HG03439 (cell line): Measurements from ENCODE around the gene GDA.
"Not testable (repeated sequence)": the region's sequence is repeated elsewhere in the genome, so short reads cannot be mapped to it uniquely, and the experiment has no call there.

ENCODE experiments used
- ATAC-seq: cut with Tn5 transposase; IDR thresholded peaks from one replicate; pipeline ENCODE4 v1.9.1; 2021; ENCODE audit warnings: mild to moderate bottlenecking, moderate library complexity; ENCODE audit not compliant: unreplicated experiment

Gene GDA

DNA sequence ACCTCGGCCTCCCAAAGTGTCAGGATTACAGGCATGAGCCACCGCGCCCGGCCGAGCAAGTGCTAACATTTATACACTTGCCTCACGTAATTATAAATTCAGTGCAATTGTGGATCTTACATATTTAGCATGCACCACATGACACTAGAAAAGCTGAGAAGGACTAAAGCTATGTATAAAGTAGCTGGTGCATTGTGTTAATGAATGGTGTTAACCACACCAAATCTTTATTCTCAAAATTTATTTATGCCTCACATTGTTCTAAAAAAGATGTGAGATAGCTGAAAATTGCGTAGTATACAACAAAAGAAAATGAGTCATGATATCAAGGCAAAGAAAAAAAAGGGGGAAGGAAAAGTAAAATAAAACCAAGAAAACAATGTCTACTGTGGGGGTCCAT, 54.8 kb downstream of the GDA start:
- no peak for ATAC-seq

DNA sequence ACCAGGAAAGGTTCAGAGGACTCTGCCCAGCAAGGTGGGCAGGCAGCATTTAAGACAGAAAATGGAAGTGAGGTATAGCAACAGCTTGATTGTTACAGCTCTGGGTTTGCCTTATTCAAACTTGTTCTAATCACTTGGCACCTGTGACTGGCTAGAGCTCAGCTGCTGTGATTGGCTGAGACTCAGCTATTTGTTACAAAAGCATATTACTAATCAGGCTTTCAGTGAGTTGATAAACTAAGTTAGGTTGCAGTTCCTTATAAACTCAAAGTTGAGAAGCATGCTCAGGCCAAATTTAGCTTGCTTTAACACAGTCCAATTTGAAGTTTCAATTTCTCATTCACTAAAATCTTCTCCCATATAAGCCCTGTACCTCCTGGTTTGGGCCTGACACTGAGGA, 56.3 kb downstream of the GDA start:
- peak; percentile 75 for ATAC-seq

- peak; percentile 36 for ATAC-seq
Measured at GRCh38 chr9:72207278-72207677, 58.0 kb downstream of the GDA start.

DNA sequence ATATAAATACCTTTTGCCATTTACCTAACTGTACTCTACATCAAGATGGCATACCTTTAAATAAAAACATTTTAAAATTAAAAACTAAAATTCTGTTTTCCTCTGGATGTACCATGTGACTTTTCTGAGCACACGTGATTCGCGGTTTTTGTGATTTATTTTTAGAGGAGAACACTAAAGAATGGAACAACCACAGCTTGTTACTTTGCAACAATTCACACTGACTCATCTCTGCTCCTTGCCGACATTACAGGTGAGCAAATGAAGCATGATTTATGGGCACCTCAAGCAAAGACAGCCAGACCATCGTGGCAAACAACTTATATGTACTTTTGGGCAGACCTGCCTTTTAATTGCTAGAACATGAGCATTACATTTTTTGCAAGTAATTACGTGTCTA, 61.3 kb downstream of the GDA start:
- ATAC-seq: no peak

DNA sequence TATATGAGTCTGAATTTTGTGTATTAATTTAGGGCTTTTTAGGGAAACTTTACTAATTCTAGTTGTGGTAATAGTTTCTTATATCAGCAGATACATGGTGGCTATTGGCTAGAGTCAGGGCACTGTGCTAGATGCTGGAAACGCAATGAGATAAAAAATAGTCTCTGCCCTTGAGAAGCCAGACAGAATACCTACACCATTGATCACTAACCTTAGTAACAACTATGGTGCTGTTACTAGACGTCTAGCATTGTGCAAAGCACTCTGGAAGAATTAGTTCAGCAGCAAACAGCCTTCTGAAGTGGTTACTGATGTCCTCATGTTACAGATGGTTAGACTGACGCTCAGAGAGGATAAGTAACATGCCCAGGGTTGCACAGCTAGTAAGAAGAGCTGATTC, 61.8 kb downstream of the GDA start:
- ATAC-seq: no peak

DNA sequence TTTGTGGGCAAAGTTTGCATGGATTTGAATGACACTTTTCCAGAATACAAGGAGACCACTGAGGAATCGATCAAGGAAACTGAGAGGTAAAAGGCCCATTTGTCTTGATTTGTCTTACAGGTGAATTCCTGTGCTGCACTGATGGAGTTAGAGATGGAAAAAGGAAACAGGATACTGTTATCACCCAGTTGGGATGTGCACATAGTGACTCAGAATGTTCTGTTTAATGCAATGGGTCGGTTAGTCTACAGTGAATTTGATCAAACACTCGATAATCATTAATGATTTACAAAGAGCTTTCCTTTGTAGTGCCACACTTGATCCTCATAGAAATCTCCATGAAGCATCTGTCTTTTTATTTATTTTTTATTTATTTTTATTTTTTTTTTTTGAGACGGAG, 64.7 kb downstream of the GDA start:
- no peak for ATAC-seq

DNA sequence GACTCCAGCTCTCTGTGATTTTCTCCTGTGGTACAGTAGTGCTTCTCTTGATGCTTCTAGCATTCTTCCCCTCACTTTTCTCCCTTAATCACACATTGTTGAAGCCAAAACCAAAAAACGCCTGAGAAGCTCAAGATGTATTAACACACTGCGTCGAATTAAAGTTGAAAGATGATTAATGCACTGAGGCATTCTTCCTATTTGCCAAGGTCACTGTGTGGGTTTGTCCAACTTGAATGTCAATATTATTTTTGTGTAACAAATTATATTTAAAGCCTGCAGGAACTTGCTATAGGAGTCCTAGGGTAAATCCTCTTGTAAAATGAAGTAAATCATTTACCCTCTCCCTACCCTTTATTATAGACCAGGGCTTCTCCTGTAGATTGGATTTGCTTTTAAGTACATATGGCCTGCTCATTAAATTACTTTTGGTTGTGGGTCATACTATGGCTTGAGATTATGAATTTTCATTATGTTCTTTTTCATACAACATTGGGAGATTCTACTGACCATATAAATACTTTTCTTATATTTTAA, 68.1 kb downstream of the GDA start:
- no peak for ATAC-seq

DNA sequence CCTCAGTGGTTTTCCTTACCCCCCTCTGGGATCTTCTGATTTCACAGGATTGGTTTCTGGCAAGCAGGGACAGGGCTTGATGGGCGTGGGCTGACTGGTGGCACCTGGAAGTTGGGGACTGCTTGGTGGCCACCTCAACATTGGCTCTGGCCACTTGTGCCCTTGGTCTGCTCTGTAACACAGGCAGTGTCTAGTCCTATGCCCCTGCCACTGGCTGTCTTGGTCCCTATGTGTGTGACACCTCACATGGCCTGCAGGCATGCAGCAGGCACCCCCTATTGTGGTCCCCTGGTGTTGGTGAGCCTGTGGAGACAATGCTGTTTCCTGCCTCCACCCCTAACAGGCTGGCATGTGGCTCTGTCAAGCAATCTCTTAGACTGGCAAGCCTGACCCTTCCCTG, 71.3 kb downstream of the GDA start:
- no peak for ATAC-seq

GRCh38 chr9:72226146-72226812, 77.0 kb downstream of the GDA start:
- no peak for ATAC-seq

DNA sequence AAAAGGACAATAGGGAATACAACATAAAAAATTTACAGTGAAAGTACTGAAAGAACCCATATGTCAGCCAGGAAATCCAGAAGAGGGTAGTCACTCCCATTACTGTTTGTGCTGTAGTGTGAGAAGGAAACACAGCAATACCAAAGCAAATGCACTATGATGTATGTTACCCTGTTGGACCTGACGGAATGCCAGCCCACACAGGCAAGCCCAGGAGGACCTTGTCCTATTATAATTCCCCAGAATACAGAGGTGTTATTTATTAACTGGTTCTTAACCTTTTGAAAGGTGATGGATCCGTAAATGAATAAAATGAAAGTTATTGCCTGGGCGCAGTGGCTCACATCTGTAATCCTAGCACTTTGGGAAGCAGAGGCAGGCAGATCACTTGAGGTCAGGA, 79.0 kb downstream of the GDA start:
- ATAC-seq: no peak

DNA sequence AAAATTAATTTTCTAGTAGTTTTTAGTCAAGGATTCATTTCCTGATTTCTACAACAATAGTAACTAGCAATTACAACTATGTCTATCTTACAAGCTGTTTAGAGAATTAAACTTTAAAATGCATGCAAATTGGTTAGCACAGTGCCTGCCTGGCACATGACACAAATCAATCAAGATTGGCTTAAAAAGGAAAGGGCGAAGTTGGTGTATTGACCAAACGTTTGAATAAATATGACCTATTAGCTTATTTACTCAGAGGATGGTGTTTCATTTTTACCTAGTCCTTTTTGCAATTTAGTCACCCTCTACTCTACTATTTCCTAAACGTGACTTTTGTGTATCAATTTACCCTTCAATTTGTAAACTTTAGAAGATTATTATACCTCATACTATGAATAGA, 83.5 kb downstream of the GDA start:
- no peak for ATAC-seq

DNA sequence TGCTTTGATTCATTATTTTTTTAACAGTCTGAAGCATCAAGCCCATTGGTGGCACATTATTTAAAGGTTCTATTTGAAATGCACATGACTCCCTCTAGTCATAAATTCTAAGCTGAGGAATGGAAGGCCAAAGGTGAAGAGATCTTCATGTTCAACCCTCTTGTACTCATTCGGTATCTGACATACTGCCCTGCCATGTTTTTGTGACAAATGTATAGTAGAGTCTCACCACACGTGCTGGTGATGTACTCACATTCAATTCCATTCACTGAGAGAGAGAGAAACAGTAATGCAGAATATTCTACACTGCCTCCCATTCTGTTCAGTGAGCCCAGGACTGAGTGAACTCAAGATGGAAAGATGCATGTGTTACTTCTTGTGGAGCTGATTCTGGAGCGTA, 98.3 kb downstream of the GDA start:
- no peak for ATAC-seq

- no peak for ATAC-seq
Measured at GRCh38 chr9:72251589-72251988, 102.3 kb downstream of the GDA start.

- ATAC-seq: no peak
Measured at GRCh38 chr9:72254901-72255545, 105.8 kb downstream of the GDA start.

GRCh38 chr9:72255569-72255968, 106.3 kb downstream of the GDA start:
- no peak for ATAC-seq

GRCh38 chr9:72256931-72257330, 107.7 kb downstream of the GDA start:
- no peak for ATAC-seq

GRCh38 chr9:72257814-72258213, 108.6 kb downstream of the GDA start:
- ATAC-seq: no peak

DNA sequence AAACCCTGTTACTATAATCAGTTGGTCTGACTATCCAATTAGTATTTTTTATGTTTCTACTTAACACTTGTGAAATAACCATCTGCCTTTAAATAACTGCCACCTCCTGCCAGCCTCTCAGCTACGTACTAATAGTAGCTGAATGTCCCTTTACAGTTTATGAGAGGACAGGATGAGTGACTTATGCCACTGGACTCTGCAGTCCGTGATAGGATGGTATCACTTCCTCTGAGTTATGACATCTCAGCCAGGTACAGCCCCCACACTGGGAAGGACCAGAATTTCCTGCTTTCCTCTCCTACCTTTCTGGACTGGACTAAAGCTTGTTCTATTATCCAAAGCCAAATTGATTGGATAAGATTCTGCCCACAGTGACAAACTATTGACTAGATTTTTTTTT, 112.8 kb downstream of the GDA start:
- ATAC-seq: no peak

DNA sequence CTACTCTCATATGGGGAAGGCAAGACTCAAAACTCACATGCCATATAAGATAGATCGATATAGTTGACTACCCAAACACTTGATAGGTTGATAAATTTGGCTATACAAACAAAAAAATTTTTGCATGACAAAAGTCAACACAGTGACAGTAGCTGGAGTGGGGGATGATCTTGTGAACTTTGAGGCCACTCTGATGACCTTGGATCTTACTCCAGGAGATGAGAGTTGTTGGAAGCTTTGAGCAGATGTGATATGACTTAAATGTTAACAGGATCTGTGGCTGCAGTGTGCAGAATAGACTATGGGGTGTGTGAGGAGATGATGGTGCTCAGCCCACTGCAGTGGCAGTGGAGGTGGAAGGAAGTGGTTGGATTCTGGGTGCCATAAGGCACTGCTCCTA, 114.3 kb downstream of the GDA start:
- no peak for ATAC-seq

DNA sequence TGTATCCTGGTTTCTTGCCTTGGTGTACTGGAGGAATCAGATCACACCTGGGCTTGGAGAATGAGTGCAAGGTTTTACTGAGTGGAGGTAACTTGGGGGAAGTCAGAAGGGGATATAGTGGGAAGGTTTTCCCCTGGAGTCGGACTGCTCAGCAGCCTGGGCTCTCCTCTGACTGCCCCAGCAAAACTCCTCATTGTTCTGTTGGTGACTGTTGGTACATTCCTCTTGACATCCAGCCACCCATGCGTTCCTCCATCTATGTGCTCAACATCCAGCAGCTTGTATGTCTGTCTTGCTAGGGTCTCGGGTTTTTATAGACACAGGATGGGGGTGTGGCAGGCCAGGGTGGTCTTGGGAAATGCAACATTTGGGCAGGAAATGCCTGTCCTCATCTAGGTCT, 119.7 kb downstream of the GDA start:
- ATAC-seq: no peak

GRCh38 chr9:72270359-72270758, 121.1 kb downstream of the GDA start:
- not testable (repeated sequence) for ATAC-seq

- ATAC-seq: no peak
Measured at GRCh38 chr9:72271613-72272478, 122.6 kb downstream of the GDA start.
